NCI-H1105 treated with DMSO at 0.1 percent for 48 hours (cell line): Measurements from ENCODE around the gene CLDN34.

Experiments
- DNase-seq: peaks from one replicate; lab custom pipeline; 2025; lab: John Stamatoyannopoulos, UW

Gene CLDN34

GRCh38 chrX:10016519-10017132, 49.5 kb downstream of the CLDN34 start:
- no peak for DNase-seq

GRCh38 chrX:10017872-10018271, 50.7 kb downstream of the CLDN34 start:
- DNase-seq: peak; percentile 38
